Spleen (tissue), 11 donors: ENCODE results near the gene CWF19L1. TPM values are rescaled to one million over a fixed set of nuclear protein-coding genes. Genes with fewer than 3 reads are reported as not detected.
A peak's percentile ranks its signal among the peaks of the same experiment; 100 is the strongest.
"Not testable (repeated sequence)": the region's sequence is repeated elsewhere in the genome, so short reads cannot be mapped to it uniquely, and the experiment has no call there.

Experiments used
- DNase-seq: peaks from one replicate; pipeline ENCODE4 v3.0.0-alpha.2; 2020
- H3K27ac ChIP-seq, 8 donors: fragments of 200-600 bp; sonication (generic) in 7 of 8; 1 replicate in 4 of 8; 2 replicates in 4 of 8; pipeline versions ENCODE4 v1.5.0 to v1.8.0; 2016 to 2021; ENCODE audit warnings: inconsistent platforms in 4 of 8, mild to moderate bottlenecking in 4 of 8, moderate library complexity in 1 of 8
- H3K27me3 ChIP-seq, 7 donors: fragments of 200-600 bp; sonication (generic) in 6 of 7; replicated peaks in 1 of 7; 1 replicate in 4 of 7; 2 replicates in 3 of 7; pipeline versions ENCODE4 v1.5.0 to v1.8.0; 2016 to 2021; ENCODE audit warnings: inconsistent platforms in 3 of 7, mild to moderate bottlenecking in 1 of 7
- H3K36me3 ChIP-seq, 6 donors: fragments of 200-600 bp; sonication (generic) in 5 of 6; 1 replicate in 4 of 6; 2 replicates in 2 of 6; pipeline versions ENCODE4 v1.5.0 to v1.8.0; 2016 to 2021; ENCODE audit warnings: inconsistent platforms in 2 of 6
- H3K4me1 ChIP-seq, 6 donors: fragments of 200-600 bp; sonication (generic) in 5 of 6; 1 replicate in 3 of 6; 2 replicates in 3 of 6; pipeline versions ENCODE4 v1.5.0 to v1.8.0; 2016 to 2021; ENCODE audit warnings: inconsistent platforms in 3 of 6
- H3K4me3 ChIP-seq, 8 donors: fragments of 200-600 bp; sonication (generic) in 7 of 8; 1 replicate in 4 of 8; 2 replicates in 4 of 8; pipeline versions ENCODE4 v1.5.0 to v1.8.0; 2016 to 2021; ENCODE audit warnings: inconsistent platforms in 4 of 8, mild to moderate bottlenecking in 4 of 8, moderate library complexity in 2 of 8
- H3K9me3 ChIP-seq, 8 donors: fragments of 200-600 bp; sonication (generic) in 7 of 8; 1 replicate in 4 of 8; 2 replicates in 4 of 8; pipeline versions ENCODE4 v1.5.0 to v1.8.0; 2016 to 2021; ENCODE audit warnings: inconsistent platforms in 4 of 8
- POLR2A ChIP-seq, 3 donors: fragments of 450-650 bp; IDR thresholded peaks; one replicate each; pipeline ENCODE4 v1.5.1; 2017; ENCODE audit warnings: antibody characterized with exemption in 3 of 3, mild to moderate bottlenecking in 1 of 3
- POLR2AphosphoS5 ChIP-seq, 3 donors: sonication (generic); formaldehyde crosslinking; IDR thresholded peaks; one replicate each; pipeline ENCODE4 v1.5.1; 2017; ENCODE audit warnings: antibody characterized with exemption in 3 of 3
- WGBS, 5 donors: extraction: QIAGEN DNeasy Blood & Tissue Kit in 3 of 5; methylation state at CpG; one replicate each; pipeline versions ENCODE4 v1.1.5 to v1.1.7; 2013 to 2018; 5-methylcytosine and 5-hydroxymethylcytosine counted together
- intact Hi-C: fragments of 100-400 bp; cut with DNase I; formaldehyde crosslinking; loops from one replicate; pipeline ENCODE4 v1.15.0; 2023; ENCODE audit warnings: low total_unique reads
- polyA plus RNA-seq, 3 donors: library from polyadenylated mRNA; stranded (reverse); fragments of 200-250 nt; gene quantifications; one replicate each; pipeline ENCODE4 v1.2.1, GENCODE V29; 2013
- total RNA-seq, 7 donors: library from RNA; depleted of rRNA in 3 of 7; stranded (reverse); fragments of >200 nt in 3 of 7; fragmentation: NEBNext Ultra II Directional in 4 of 7; extraction: Animal tissue kit (Norgen Biotek cat#: 25700) in 4 of 7; gene quantifications; one replicate each; pipeline versions ENCODE4 v1.1.0 to v1.2.1, GENCODE V29; 2016 to 2021
- TF ChIP-seq, protein P1 (sequence below), 11 experiments: fragments of 200-600 bp in 7 of 11; fragments of 450-650 bp in 4 of 11; sonication (generic) in 4 of 11; IDR thresholded peaks in 8 of 11; conservative IDR thresholded peaks in 3 of 11; 1 replicate in 7 of 11; 2 replicates in 4 of 11; pipeline versions ENCODE4 v1.4.0 to v1.8.0; 2016 to 2021; ENCODE audit warnings: antibody characterized with exemption in 11 of 11, inconsistent platforms in 4 of 11, mild to moderate bottlenecking in 1 of 11
- donor health status: healthy with polysubstance abuse.
- donor health status: DM: no; HTN: no; CAD: no; lungs with moderate emphysema.
- donor health status: DM: no; HTN: no; CAD: no.
- donor health status: Bipolar disorder and iron deficiency.
- donor health status: healthy.
- donor health status: DM: no; HTN: no; CAD: no.
- donor health status: DM: yes; HTN: yes; CAD: no.

Gene CWF19L1
- total and polyA plus RNA-seq, 10 donors, result 17.8 to 42.1 (median 29.9) TPM

GRCh38 chr10:100288196-100288595 lies 20.8 kb upstream of the CWF19L1 start:
- intact Hi-C loops, result no loop called here
- TF ChIP-seq POLR2AphosphoS5 (IDR thresholded peaks at IDR 0.05), result no peak
- TF ChIP-seq, protein P1, sequence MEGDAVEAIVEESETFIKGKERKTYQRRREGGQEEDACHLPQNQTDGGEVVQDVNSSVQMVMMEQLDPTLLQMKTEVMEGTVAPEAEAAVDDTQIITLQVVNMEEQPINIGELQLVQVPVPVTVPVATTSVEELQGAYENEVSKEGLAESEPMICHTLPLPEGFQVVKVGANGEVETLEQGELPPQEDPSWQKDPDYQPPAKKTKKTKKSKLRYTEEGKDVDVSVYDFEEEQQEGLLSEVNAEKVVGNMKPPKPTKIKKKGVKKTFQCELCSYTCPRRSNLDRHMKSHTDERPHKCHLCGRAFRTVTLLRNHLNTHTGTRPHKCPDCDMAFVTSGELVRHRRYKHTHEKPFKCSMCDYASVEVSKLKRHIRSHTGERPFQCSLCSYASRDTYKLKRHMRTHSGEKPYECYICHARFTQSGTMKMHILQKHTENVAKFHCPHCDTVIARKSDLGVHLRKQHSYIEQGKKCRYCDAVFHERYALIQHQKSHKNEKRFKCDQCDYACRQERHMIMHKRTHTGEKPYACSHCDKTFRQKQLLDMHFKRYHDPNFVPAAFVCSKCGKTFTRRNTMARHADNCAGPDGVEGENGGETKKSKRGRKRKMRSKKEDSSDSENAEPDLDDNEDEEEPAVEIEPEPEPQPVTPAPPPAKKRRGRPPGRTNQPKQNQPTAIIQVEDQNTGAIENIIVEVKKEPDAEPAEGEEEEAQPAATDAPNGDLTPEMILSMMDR (IDR thresholded peaks at IDR 0.05 in 8 of 11, conservative IDR thresholded peaks at IDR 0.05 in 3 of 11), result no peak
- Histone ChIP-seq H3K27ac (no peak overlapping the region), H3K27me3 (peaks cover 0 to 4% (median 0%) of the 10 kb centered on the region in 7 donors), H3K9me3 (no peaks in the 10 kb centered on the region), H3K36me3 (peaks cover 0 to 9% (median 0%) of the 10 kb centered on the region in 6 donors), H3K4me3 (no peak overlapping the region), H3K4me1 (peaks cover 27 to 56% (median 34%) of the 10 kb centered on the region in 6 donors)
- 83 to 88% (median 86%) methylated on average over 5 of the region's 5 CpGs for WGBS, 5 donors
- DNase-seq, result no peak

DNA sequence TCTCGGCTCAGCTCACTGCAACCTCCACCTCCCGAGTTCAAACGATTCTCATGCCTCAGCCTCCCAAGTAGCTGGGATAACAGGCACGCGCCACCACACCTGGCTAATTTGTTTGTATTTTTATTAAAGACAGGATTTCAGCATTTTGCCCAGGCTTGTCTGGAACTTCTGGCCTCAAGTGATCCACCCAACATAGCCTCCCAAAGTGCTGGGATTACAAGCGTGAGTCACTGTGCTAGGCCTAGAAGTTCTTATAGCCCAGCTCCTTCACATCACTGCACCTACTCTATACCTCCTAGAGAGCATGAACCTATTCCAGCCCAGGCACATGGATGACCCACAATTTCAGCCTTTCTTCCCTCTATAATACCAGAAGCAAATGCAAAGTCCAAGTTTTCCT lies 20.3 kb upstream of the CWF19L1 start:
- TF ChIP-seq POLR2A (IDR thresholded peaks at IDR 0.05), result no peak
- TF ChIP-seq POLR2AphosphoS5 (IDR thresholded peaks at IDR 0.05), result no peak
- TF ChIP-seq, protein P1 (IDR thresholded peaks at IDR 0.05 in 8 of 11, conservative IDR thresholded peaks at IDR 0.05 in 3 of 11), result no peak

DNA sequence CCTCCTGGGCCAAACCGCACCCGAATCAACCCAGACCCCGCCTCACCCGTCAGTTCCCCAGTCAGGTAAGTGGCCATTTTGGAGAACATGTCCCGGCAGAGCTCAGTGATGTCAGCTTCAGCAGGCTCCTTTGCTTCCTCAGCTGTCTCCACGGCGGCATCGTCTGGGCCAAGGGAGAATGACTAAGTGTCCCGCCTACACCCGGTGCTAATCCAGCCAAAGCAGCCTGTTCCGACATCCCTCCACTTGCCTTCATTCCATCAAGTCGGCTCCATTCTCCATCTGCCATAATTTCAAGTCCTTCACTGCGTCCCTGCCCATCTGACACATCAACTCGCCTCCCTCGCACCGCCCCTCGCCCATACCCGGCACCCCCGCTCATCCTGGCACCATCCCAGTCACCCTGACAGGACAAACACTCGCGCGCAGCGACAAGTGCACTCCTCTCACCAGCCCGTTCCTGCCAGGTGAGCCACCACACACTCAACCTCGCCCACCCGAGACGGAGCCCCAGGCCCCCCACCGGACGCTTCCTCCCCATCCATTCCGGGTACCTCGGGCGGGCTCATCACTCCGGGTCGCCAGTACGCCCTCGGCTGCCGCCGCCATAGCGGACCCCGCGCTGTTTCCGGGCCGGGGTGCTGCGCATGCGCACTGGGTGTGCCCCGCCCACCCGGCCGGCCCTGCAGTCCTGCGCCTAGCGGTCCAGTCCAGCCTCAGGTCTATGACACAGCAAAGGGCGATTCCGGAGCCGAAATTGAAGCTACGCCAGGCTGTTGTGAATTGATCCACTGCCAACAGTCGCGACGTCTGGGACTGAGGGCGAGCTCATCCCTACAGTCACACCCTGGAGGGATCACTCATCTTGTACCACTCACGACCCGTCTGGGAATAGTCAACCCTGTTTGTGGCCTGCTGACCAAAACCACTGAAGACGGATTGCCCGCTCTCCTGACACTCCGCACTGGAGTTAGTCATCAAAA lies 18.9 kb upstream of the CWF19L1 start, which contains the start of gene BLOC1S2:
BLOC1S2 (minus strand) TSS at position 630 of the 983 bp plus-strand sequence; CDS start at position 609, 21 bp downstream.
- H3K9me3 ChIP-seq, result no peaks in the 10 kb centered on the region
- H3K27me3 ChIP-seq, result no peaks in the 10 kb centered on the region
- DNase-seq, result peak; percentile 96
- H3K27ac ChIP-seq, result peak within 1 kb of the TSS; percentile 91 to 99 (median 96)
- peak within 1 kb of the TSS; percentile 66 to 96 (median 88) for H3K4me3 ChIP-seq
- 1 to 3% (median 1%) methylated on average over 41 to 63 of the region's 63 CpGs for WGBS, 5 donors
- TF ChIP-seq, protein P1 (IDR thresholded peaks at IDR 0.05 in 8 of 11, conservative IDR thresholded peaks at IDR 0.05 in 3 of 11), result peak in 6 of 11 experiments; percentile 10 to 52 (median 44)
- peak in 2 of 3 donors; percentile 59 to 66 for TF ChIP-seq POLR2A (IDR thresholded peaks at IDR 0.05)
- peak; percentile 95 to 98 (median 97) for TF ChIP-seq POLR2AphosphoS5 (IDR thresholded peaks at IDR 0.05)
- intact Hi-C loops, result no loop called here
- H3K4me1 ChIP-seq, result peaks cover 34 to 64% (median 49%) of the 10 kb centered on the region in 6 donors
- peaks cover 0 to 28% (median 4%) of the 10 kb centered on the region in 6 donors for H3K36me3 ChIP-seq

More for the DNA sequence above, 20.3 kb upstream of the CWF19L1 start:
- Histone ChIP-seq H3K27me3 (no peaks in the 10 kb centered on the region), H3K27ac (no peak overlapping the region), H3K4me3 (no peak overlapping the region), H3K4me1 (peaks cover 31 to 56% (median 38%) of the 10 kb centered on the region in 6 donors), H3K36me3 (peaks cover 0 to 14% (median 0%) of the 10 kb centered on the region in 6 donors), H3K9me3 (no peaks in the 10 kb centered on the region)
- WGBS, 5 donors, result 96 to 100% (median 98%) methylated on average over 6 of the region's 6 CpGs
- intact Hi-C loops, result no loop called here
- DNase-seq, result no peak

- peaks cover 34 to 67% (median 49%) of the 10 kb centered on the region in 6 donors for H3K4me1 ChIP-seq
- intact Hi-C loops, DNase-seq, H3K9me3 ChIP-seq, H3K27me3 ChIP-seq: not testable (repeated sequence)
- H3K4me3 ChIP-seq, result peak overlapping the region; percentile 66 to 96 (median 88)
- H3K27ac ChIP-seq, result peak overlapping the region in 7 of 8 donors; percentile 91 to 99 (median 97)
- H3K36me3 ChIP-seq, result peaks cover 0 to 38% (median 12%) of the 10 kb centered on the region in 6 donors
- WGBS, 5 donors, result 73 to 89% (median 81%) methylated on average over 12 of the region's 12 CpGs
Observed at GRCh38 chr10:100285326-100285725, 17.9 kb upstream of the CWF19L1 start.
